ENCODE data around the gene TAF3. TPM values are rescaled to one million over a fixed set of nuclear protein-coding genes. Genes with fewer than 3 reads are reported as not detected.

TAF3 gene
- total RNA-seq, 1 donor from 2014 or later: 4.6 TPM

DNA sequence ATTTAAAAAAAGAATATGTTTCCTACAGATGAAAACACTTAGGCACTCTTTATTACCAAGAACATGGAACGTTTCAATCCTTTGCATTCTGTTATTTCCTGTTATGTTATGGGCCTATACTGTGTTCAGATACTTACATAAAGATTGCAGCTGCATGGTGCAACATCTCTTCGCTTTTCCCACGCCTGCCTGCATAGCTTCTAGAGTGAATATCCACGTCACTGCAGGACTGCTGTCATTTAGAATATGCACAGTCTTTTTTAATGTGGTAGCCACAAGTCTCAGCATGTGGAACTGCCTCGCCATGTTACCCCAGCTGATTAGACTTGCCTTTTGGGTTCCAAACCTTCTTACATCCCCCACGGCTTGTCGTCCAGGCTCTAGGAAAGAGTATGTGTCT is 166.6 kb downstream of the TAF3 start:
- H3F3A ChIP-seq (ENCODE audit: low read depth): no peaks in the 10 kb centered on the region
- H3K9ac ChIP-seq: no peak overlapping the region
- peaks cover 6% of the 10 kb centered on the region for H3K4me1 Mint-ChIP-seq
- no peaks in the 10 kb centered on the region for H3K36me3 Mint-ChIP-seq
- no peak overlapping the region for H3K4me2 ChIP-seq
- no peak overlapping the region for H3K4me3 ChIP-seq
- H2AFZ ChIP-seq (replicated peaks): no peak overlapping the region
- no peaks in the 10 kb centered on the region for H3K4me1 ChIP-seq
- H3K9me3 ChIP-seq (ENCODE audit: low read depth): no peaks in the 10 kb centered on the region
- no peaks in the 10 kb centered on the region for H3K79me2 ChIP-seq (ENCODE audit: low read depth)
- H3K9me3 Mint-ChIP-seq: no peaks in the 10 kb centered on the region
- H3K27me3 Mint-ChIP-seq (ENCODE audit: insufficient read depth, low read depth): peaks cover 3% of the 10 kb centered on the region
- no peaks in the 10 kb centered on the region for H3K27me3 ChIP-seq
- no peak overlapping the region for H3K27ac Mint-ChIP-seq
- no peak overlapping the region for H3K27ac ChIP-seq
- TF ChIP-seq EZH2phosphoT487 (IDR thresholded peaks at IDR 0.05) (no peak), EZH2 (IDR thresholded peaks at IDR 0.05) (no peak)
- TF ChIP-seq, protein P1, sequence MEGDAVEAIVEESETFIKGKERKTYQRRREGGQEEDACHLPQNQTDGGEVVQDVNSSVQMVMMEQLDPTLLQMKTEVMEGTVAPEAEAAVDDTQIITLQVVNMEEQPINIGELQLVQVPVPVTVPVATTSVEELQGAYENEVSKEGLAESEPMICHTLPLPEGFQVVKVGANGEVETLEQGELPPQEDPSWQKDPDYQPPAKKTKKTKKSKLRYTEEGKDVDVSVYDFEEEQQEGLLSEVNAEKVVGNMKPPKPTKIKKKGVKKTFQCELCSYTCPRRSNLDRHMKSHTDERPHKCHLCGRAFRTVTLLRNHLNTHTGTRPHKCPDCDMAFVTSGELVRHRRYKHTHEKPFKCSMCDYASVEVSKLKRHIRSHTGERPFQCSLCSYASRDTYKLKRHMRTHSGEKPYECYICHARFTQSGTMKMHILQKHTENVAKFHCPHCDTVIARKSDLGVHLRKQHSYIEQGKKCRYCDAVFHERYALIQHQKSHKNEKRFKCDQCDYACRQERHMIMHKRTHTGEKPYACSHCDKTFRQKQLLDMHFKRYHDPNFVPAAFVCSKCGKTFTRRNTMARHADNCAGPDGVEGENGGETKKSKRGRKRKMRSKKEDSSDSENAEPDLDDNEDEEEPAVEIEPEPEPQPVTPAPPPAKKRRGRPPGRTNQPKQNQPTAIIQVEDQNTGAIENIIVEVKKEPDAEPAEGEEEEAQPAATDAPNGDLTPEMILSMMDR (IDR thresholded peaks at IDR 0.05): no peak
- no peak for DNase-seq (ENCODE audit: low spot score)
- H3K36me3 ChIP-seq: no peaks in the 10 kb centered on the region
- H3K4me3 Mint-ChIP-seq: no peak overlapping the region
- no peaks in the 10 kb centered on the region for H4K20me1 ChIP-seq (ENCODE audit: low read depth)

DNA sequence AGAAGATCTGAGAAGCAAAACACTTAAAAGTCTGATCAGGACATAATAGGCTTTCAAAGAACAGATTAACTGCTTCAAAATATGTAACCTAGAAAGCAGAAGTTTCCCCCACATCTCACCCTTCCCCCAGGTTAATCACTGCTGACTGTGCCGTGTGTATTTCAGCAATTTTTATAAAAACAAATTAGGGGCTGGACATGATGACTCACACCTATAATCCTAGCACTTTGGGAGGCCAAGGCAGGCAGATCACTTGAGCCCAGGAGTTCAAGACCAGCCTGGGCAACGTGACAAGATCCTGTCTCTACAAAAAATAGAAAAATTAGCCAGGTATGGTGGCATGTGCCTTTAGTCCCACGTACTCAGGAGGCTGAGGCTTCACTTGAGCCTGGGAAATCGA is 168.5 kb downstream of the TAF3 start:
- Histone ChIP-seq H3K4me3 (no peak overlapping the region), H3K27ac (no peak overlapping the region), H3K4me1 (no peaks in the 10 kb centered on the region), H3K79me2 (ENCODE audit: low read depth) (no peaks in the 10 kb centered on the region), H2AFZ (replicated peaks) (no peak overlapping the region), H3K9me3 (ENCODE audit: low read depth) (no peaks in the 10 kb centered on the region), H3K4me2 (no peak overlapping the region), H3K9ac (no peak overlapping the region), H4K20me1 (ENCODE audit: low read depth) (no peaks in the 10 kb centered on the region), H3K27me3 (no peaks in the 10 kb centered on the region), H3F3A (ENCODE audit: low read depth) (no peaks in the 10 kb centered on the region), H3K36me3 (no peaks in the 10 kb centered on the region)
- DNase-seq (ENCODE audit: low spot score): no peak
- no peak overlapping the region for H3K27ac Mint-ChIP-seq
- TF ChIP-seq, protein P1 (IDR thresholded peaks at IDR 0.05): no peak
- TF ChIP-seq EZH2 (IDR thresholded peaks at IDR 0.05) (no peak), EZH2phosphoT487 (IDR thresholded peaks at IDR 0.05) (no peak)
- no peaks in the 10 kb centered on the region for H3K4me1 Mint-ChIP-seq
- no peaks in the 10 kb centered on the region for H3K36me3 Mint-ChIP-seq
- H3K27me3 Mint-ChIP-seq (ENCODE audit: insufficient read depth, low read depth): no peaks in the 10 kb centered on the region
- H3K4me3 Mint-ChIP-seq: no peak overlapping the region
- no peaks in the 10 kb centered on the region for H3K9me3 Mint-ChIP-seq

DNA sequence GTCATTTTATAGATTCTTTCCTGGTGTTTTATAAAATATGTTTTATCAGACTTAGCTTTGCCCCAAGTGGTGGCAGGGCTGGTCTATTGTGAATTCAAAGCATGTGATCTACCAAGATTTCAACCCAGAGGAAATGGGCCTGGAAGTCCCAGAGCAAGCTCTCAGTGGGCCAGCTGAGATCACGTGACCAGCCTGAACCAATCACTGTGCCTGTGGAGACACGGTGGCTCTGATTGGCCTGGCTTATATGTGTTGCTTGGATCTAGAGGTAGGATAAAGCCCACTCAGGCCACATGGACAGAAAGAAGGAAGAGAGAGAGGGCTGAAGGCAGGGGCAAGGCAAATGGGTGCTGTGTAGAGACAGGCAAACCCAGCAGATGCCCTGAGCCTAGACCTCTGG is 170.7 kb downstream of the TAF3 start:
- no peak overlapping the region for H3K4me3 ChIP-seq
- no peaks in the 10 kb centered on the region for H3F3A ChIP-seq (ENCODE audit: low read depth)
- H3K27me3 ChIP-seq: no peaks in the 10 kb centered on the region
- no peaks in the 10 kb centered on the region for H4K20me1 ChIP-seq (ENCODE audit: low read depth)
- no peaks in the 10 kb centered on the region for H3K9me3 ChIP-seq (ENCODE audit: low read depth)
- H3K79me2 ChIP-seq (ENCODE audit: low read depth): no peaks in the 10 kb centered on the region
- no peaks in the 10 kb centered on the region for H3K36me3 ChIP-seq
- no peak overlapping the region for H3K4me3 Mint-ChIP-seq
- H3K27me3 Mint-ChIP-seq (ENCODE audit: insufficient read depth, low read depth): no peaks in the 10 kb centered on the region
- no peak overlapping the region for H3K4me2 ChIP-seq
- no peak for DNase-seq (ENCODE audit: low spot score)
- H3K4me1 Mint-ChIP-seq: no peaks in the 10 kb centered on the region
- no peak overlapping the region for H3K27ac Mint-ChIP-seq
- H2AFZ ChIP-seq (replicated peaks): no peak overlapping the region
- H3K9ac ChIP-seq: no peak overlapping the region
- TF ChIP-seq EZH2 (IDR thresholded peaks at IDR 0.05) (no peak), EZH2phosphoT487 (IDR thresholded peaks at IDR 0.05) (no peak)
- TF ChIP-seq, protein P1 (IDR thresholded peaks at IDR 0.05): no peak
- no peaks in the 10 kb centered on the region for H3K4me1 ChIP-seq
- H3K9me3 Mint-ChIP-seq: no peaks in the 10 kb centered on the region
- H3K27ac ChIP-seq: no peak overlapping the region
- H3K36me3 Mint-ChIP-seq: no peaks in the 10 kb centered on the region

Measured in neural progenitor cell (in vitro differentiated cells).